ENCODE measurements around the gene MAX. TPM values are rescaled to one million over a fixed set of nuclear protein-coding genes. Genes with fewer than 3 reads are reported as not detected.
"Not testable (repeated sequence)": the region's sequence is repeated elsewhere in the genome, so short reads cannot be mapped to it uniquely, and the experiment has no call there.

Gene MAX
- total and polyA plus RNA-seq, 3 donors from 2014 or later = 53.1 to 56.7 (median 56.4) TPM

DNA sequence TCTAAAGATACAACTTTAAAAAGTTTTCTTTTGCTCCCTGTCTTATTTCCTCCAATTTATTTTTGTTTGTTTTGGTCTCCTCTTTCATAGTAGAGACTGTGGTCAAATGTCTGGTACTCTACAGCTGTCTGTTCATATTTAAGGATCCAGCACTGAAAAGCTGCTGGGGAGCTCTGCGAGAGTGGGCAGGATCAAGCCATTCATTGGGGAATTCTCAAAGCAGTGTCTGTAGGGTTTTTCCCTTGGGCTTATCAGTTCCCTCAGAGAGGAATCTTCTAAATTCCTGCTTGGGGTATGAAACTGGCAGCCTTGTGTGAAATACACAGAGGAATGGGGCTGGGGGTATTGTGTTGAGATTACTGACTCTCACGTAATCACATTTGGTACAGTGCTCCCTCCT lies 63.4 kb downstream of the MAX start:
- intact Hi-C loops (cut with DNase I; ENCODE audit: low total_unique reads) = no loop called here
- 77 to 80% methylated on average over 2 of the region's 2 CpGs for WGBS, 2 donors
- Histone ChIP-seq H3K4me1 (peaks cover 7% of the 10 kb centered on the region), H3K36me3 (ENCODE audit: low read depth, missing control alignments) (no peaks in the 10 kb centered on the region), H3K27me3 (no peaks in the 10 kb centered on the region), H3K4me3 (no peak overlapping the region), H3K9me3 (no peaks in the 10 kb centered on the region), H3K27ac (no peak overlapping the region)
- TF ChIP-seq, protein P1, sequence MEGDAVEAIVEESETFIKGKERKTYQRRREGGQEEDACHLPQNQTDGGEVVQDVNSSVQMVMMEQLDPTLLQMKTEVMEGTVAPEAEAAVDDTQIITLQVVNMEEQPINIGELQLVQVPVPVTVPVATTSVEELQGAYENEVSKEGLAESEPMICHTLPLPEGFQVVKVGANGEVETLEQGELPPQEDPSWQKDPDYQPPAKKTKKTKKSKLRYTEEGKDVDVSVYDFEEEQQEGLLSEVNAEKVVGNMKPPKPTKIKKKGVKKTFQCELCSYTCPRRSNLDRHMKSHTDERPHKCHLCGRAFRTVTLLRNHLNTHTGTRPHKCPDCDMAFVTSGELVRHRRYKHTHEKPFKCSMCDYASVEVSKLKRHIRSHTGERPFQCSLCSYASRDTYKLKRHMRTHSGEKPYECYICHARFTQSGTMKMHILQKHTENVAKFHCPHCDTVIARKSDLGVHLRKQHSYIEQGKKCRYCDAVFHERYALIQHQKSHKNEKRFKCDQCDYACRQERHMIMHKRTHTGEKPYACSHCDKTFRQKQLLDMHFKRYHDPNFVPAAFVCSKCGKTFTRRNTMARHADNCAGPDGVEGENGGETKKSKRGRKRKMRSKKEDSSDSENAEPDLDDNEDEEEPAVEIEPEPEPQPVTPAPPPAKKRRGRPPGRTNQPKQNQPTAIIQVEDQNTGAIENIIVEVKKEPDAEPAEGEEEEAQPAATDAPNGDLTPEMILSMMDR (IDR thresholded peaks at IDR 0.05) = no peak
- no peak for TF ChIP-seq POLR2A (IDR thresholded peaks at IDR 0.05)
- no peak for DNase-seq

DNA sequence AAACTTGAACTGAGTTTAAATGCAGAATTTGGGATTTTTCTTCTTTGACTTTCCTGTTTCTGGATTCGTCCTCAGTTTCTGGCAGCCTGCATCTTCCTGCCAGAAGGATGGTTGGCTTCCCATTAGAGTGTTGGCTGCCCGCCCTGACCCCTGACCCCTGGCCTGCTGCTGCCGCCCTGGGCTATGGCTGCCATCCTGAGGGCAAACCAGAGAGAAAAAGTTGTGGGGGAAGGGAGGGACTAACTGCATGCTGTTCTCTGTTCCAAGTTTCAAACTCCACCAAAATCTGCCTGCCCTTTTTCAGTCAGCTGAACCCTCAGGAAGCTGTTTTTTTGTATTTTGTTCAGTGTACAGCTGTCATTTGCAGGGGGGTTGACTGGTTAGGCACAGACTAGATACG lies 67.3 kb downstream of the MAX start:
- Histone ChIP-seq H3K9me3 (no peaks in the 10 kb centered on the region), H3K27me3 (no peaks in the 10 kb centered on the region), H3K4me3 (no peak overlapping the region), H3K27ac (no peak overlapping the region), H3K4me1 (peaks cover 7% of the 10 kb centered on the region), H3K36me3 (ENCODE audit: low read depth, missing control alignments) (no peaks in the 10 kb centered on the region)
- intact Hi-C loops (cut with DNase I; ENCODE audit: low total_unique reads) = no loop called here
- DNase-seq = no peak
- 32 to 57% methylated on average over 4 of the region's 4 CpGs for WGBS, 2 donors
- TF ChIP-seq, protein P1 (IDR thresholded peaks at IDR 0.05) = no peak
- TF ChIP-seq POLR2A (IDR thresholded peaks at IDR 0.05) = no peak

DNA sequence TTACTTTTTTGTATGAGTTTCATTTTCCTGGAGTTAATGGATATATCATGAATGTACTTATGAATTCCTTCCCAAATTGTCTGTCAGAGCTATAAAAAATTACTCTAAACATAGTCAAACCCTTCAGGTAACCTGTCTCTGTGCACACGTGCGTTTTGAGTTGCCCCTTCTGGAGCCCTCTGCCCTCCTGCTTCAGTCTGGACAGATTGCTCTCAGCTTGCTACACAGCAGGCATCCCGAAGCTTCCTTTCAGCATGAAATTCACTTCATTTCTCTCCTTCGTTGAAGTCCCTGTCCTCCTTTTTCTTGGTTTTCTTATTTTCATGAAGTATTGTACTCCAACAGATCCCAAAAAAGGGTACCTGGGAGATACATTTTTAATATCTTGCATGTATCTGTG lies 68.3 kb downstream of the MAX start:
- no peak overlapping the region for H3K4me3 ChIP-seq
- peaks cover 7% of the 10 kb centered on the region for H3K4me1 ChIP-seq
- intact Hi-C loops (cut with DNase I; ENCODE audit: low total_unique reads) = no loop called here
- no peaks in the 10 kb centered on the region for H3K27me3 ChIP-seq
- WGBS, 2 donors = 79 to 84% methylated on average over 4 of the region's 4 CpGs
- no peak for DNase-seq
- H3K36me3 ChIP-seq (ENCODE audit: low read depth, missing control alignments) = no peaks in the 10 kb centered on the region
- no peak for TF ChIP-seq POLR2A (IDR thresholded peaks at IDR 0.05)
- TF ChIP-seq, protein P1 (IDR thresholded peaks at IDR 0.05) = no peak
- no peak overlapping the region for H3K27ac ChIP-seq
- H3K9me3 ChIP-seq = no peaks in the 10 kb centered on the region

DNA sequence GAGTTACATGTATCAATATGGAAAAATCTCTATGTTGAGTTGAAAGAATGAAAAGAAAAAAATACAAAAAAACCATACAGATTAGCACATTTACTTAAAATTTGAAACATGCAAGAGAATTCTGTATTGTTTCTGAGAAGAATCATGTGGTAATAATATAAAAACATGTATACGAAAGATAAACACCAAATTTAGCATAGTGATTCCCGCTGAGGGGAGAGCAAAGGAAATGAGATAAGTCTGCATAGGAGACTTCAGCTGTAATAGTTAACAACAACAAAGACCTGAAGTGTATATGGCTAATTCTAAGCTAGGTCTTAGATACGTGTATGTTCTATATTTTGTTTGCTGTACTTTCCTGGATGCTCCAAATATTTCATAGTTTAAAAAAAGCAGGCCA lies 69.1 kb downstream of the MAX start:
- DNase-seq = no peak
- H3K4me3 ChIP-seq = no peak overlapping the region
- H3K36me3 ChIP-seq (ENCODE audit: low read depth, missing control alignments) = no peaks in the 10 kb centered on the region
- 86 to 92% methylated on average over 3 of the region's 3 CpGs for WGBS, 2 donors
- H3K27ac ChIP-seq = no peak overlapping the region
- TF ChIP-seq, protein P1 (IDR thresholded peaks at IDR 0.05) = no peak
- no peak for TF ChIP-seq POLR2A (IDR thresholded peaks at IDR 0.05)
- intact Hi-C loops (cut with DNase I; ENCODE audit: low total_unique reads) = no loop called here
- H3K27me3 ChIP-seq = no peaks in the 10 kb centered on the region
- H3K4me1 ChIP-seq = peaks cover 7% of the 10 kb centered on the region
- H3K9me3 ChIP-seq = no peaks in the 10 kb centered on the region

DNA sequence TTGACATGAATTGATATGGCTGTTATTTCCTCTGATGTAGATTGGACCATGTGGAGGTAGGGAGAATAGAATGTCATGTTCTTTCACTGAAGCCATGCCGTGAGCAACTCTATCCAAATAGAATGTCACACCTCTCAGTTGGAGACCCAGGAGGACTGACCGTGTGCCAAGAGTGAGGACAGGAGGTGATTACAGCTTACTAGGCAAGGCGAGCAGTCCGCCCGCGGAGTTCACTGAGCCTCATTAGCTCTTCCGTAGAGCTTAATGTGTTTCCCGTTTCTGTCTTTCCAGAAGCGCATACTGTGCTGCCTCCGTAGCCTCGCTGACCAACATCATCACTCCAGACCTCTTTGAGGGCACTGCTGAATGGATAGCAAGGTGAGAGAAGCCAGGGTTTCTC lies 70.0 kb downstream of the MAX start:
- no peak for DNase-seq
- Histone ChIP-seq H3K27me3 (no peaks in the 10 kb centered on the region), H3K4me1 (peaks cover 7% of the 10 kb centered on the region), H3K36me3 (ENCODE audit: low read depth, missing control alignments) (no peaks in the 10 kb centered on the region), H3K9me3 (no peaks in the 10 kb centered on the region), H3K4me3 (no peak overlapping the region), H3K27ac (no peak overlapping the region)
- WGBS, 2 donors = 92 to 96% methylated on average over 11 of the region's 11 CpGs
- no peak for TF ChIP-seq POLR2A (IDR thresholded peaks at IDR 0.05)
- TF ChIP-seq, protein P1 (IDR thresholded peaks at IDR 0.05) = no peak
- intact Hi-C loops (cut with DNase I; ENCODE audit: low total_unique reads) = no loop called here

DNA sequence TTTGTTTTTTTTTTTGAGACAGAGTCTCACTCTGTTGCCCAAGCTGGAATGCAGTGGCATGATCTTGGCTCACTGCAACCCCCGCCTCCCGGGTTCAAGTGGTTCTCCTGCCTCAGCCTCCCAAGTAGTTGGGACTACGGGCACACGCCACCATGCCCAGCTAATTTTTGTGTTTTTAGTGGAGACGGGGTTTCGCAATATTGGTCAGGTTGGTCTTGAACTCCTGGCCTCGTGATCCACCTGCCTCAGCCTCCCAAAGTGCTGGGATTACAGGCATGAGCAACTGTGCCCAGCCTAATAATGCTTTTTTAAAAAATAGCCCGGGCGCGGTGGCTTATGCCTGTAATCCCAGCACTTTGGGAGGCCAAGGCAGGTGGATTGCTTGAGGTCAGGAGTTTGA lies 71.0 kb downstream of the MAX start:
- H3K27ac ChIP-seq; intact Hi-C loops (cut with DNase I; ENCODE audit: low total_unique reads); H3K36me3 ChIP-seq (ENCODE audit: low read depth, missing control alignments); DNase-seq; H3K9me3 ChIP-seq; H3K27me3 ChIP-seq; H3K4me3 ChIP-seq; H3K4me1 ChIP-seq: not testable (repeated sequence)
- 94 to 95% methylated on average over 10 of the region's 10 CpGs for WGBS, 2 donors
